IgD-negative memory B cell (primary cell): ENCODE measurements around the gene EFNA5. TPM values are rescaled to one million over a fixed set of nuclear protein-coding genes. Genes with fewer than 3 reads are reported as not detected.

Source experiments
- H3K27ac Mint-ChIP-seq, 3 donors: one replicate each; pipeline ENCODE4 v1.8.0; 2020 to 2022; ENCODE audit warnings: mild to moderate bottlenecking in 3 of 3, mixed read lengths in 3 of 3, moderate library complexity in 1 of 3
- H3K27me3 Mint-ChIP-seq: one replicate; pipeline ENCODE4 v1.8.0; 2021; ENCODE audit warnings: mixed read lengths
- H3K36me3 Mint-ChIP-seq: one replicate; pipeline ENCODE4 v1.8.0; 2020; ENCODE audit warnings: mild to moderate bottlenecking, mixed read lengths
- H3K4me1 Mint-ChIP-seq, 3 donors: one replicate each; pipeline ENCODE4 v1.8.0; 2020 to 2022; ENCODE audit warnings: mixed read lengths in 3 of 3, mild to moderate bottlenecking in 1 of 3
- H3K4me3 Mint-ChIP-seq, 4 donors: one replicate each; pipeline ENCODE4 v1.8.0; 2020 to 2022; ENCODE audit warnings: mild to moderate bottlenecking in 4 of 4, mixed read lengths in 4 of 4, moderate library complexity in 3 of 4
- H3K9me3 Mint-ChIP-seq, 3 donors: one replicate each; pipeline ENCODE4 v1.8.0; 2020 to 2021; ENCODE audit warnings: mixed read lengths in 3 of 3, mild to moderate bottlenecking in 1 of 3
- polyA plus RNA-seq: library from polyadenylated mRNA; unstranded; fragments of 300-500 nt; fragmentation: Illumina TruSeq; gene quantifications from one replicate; pipeline ENCODE4 v1.2.3, GENCODE V29; 2021

The EFNA5 gene
- polyA plus RNA-seq, 1 donor from 2014 or later: not detected

- no peak overlapping the region for H3K27ac Mint-ChIP-seq
- no peaks in the 10 kb centered on the region for H3K9me3 Mint-ChIP-seq
- H3K4me1 Mint-ChIP-seq: peaks cover 0 to 12% (median 7%) of the 10 kb centered on the region in 3 donors
- H3K36me3 Mint-ChIP-seq: peaks cover 1% of the 10 kb centered on the region
- H3K4me3 Mint-ChIP-seq: no peak overlapping the region
- H3K27me3 Mint-ChIP-seq: peaks cover 9% of the 10 kb centered on the region
Observed at GRCh38 chr5:107567901-107568671, 102.7 kb downstream of the EFNA5 start.

GRCh38 chr5:107566986-107567385, 103.8 kb downstream of the EFNA5 start:
- Mint-ChIP-seq H3K9me3 (no peaks in the 10 kb centered on the region), H3K27me3 (peaks cover 5% of the 10 kb centered on the region), H3K27ac (no peak overlapping the region), H3K4me1 (peaks cover 0 to 10% (median 7%) of the 10 kb centered on the region in 3 donors), H3K36me3 (peaks cover 1% of the 10 kb centered on the region), H3K4me3 (no peak overlapping the region)

GRCh38 chr5:107565791-107566767, 104.7 kb downstream of the EFNA5 start:
- H3K36me3 Mint-ChIP-seq: peaks cover 1% of the 10 kb centered on the region

GRCh38 chr5:107564931-107565372, 105.8 kb downstream of the EFNA5 start:
- Mint-ChIP-seq H3K27ac (no peak overlapping the region), H3K27me3 (peaks cover 1% of the 10 kb centered on the region), H3K4me1 (no peaks in the 10 kb centered on the region), H3K36me3 (peaks cover 1% of the 10 kb centered on the region), H3K9me3 (no peaks in the 10 kb centered on the region), H3K4me3 (no peak overlapping the region)

More at GRCh38 chr5:107565791-107566767, 104.7 kb downstream of the EFNA5 start:
- Mint-ChIP-seq H3K27ac (no peak overlapping the region), H3K4me1 (peaks cover 0 to 4% (median 4%) of the 10 kb centered on the region in 3 donors), H3K27me3 (peaks cover 4% of the 10 kb centered on the region), H3K4me3 (no peak overlapping the region), H3K9me3 (no peaks in the 10 kb centered on the region)

GRCh38 chr5:107563959-107564544, 106.7 kb downstream of the EFNA5 start:
- no peaks in the 10 kb centered on the region for H3K4me1 Mint-ChIP-seq
- no peaks in the 10 kb centered on the region for H3K9me3 Mint-ChIP-seq
- H3K27me3 Mint-ChIP-seq: peaks cover 1% of the 10 kb centered on the region
- H3K36me3 Mint-ChIP-seq: peaks cover 1% of the 10 kb centered on the region
- H3K4me3 Mint-ChIP-seq: no peak overlapping the region
- H3K27ac Mint-ChIP-seq: no peak overlapping the region

GRCh38 chr5:107560377-107560776, 110.4 kb downstream of the EFNA5 start:
- Mint-ChIP-seq H3K9me3 (no peaks in the 10 kb centered on the region), H3K4me3 (no peak overlapping the region), H3K27ac (no peak overlapping the region), H3K36me3 (no peaks in the 10 kb centered on the region), H3K4me1 (no peaks in the 10 kb centered on the region), H3K27me3 (no peaks in the 10 kb centered on the region)

- Mint-ChIP-seq H3K27ac (no peak overlapping the region), H3K4me3 (no peak overlapping the region), H3K9me3 (no peaks in the 10 kb centered on the region), H3K4me1 (no peaks in the 10 kb centered on the region), H3K27me3 (no peaks in the 10 kb centered on the region), H3K36me3 (no peaks in the 10 kb centered on the region)
Observed at GRCh38 chr5:107558823-107559375, 111.8 kb downstream of the EFNA5 start.

GRCh38 chr5:107557051-107557658, 113.6 kb downstream of the EFNA5 start:
- no peaks in the 10 kb centered on the region for H3K4me1 Mint-ChIP-seq
- no peaks in the 10 kb centered on the region for H3K27me3 Mint-ChIP-seq
- H3K9me3 Mint-ChIP-seq: no peaks in the 10 kb centered on the region
- H3K36me3 Mint-ChIP-seq: no peaks in the 10 kb centered on the region
- peak overlapping the region in 1 of 4 donors; percentile 72 for H3K4me3 Mint-ChIP-seq
- no peak overlapping the region for H3K27ac Mint-ChIP-seq

GRCh38 chr5:107556575-107556974, 114.2 kb downstream of the EFNA5 start:
- no peaks in the 10 kb centered on the region for H3K4me1 Mint-ChIP-seq
- no peaks in the 10 kb centered on the region for H3K9me3 Mint-ChIP-seq
- H3K4me3 Mint-ChIP-seq: no peak overlapping the region
- H3K27ac Mint-ChIP-seq: no peak overlapping the region
- no peaks in the 10 kb centered on the region for H3K36me3 Mint-ChIP-seq
- no peaks in the 10 kb centered on the region for H3K27me3 Mint-ChIP-seq

GRCh38 chr5:107555425-107556090, 115.2 kb downstream of the EFNA5 start:
- H3K27ac Mint-ChIP-seq: no peak overlapping the region
- no peaks in the 10 kb centered on the region for H3K36me3 Mint-ChIP-seq
- H3K4me1 Mint-ChIP-seq: no peaks in the 10 kb centered on the region
- no peaks in the 10 kb centered on the region for H3K9me3 Mint-ChIP-seq
- H3K4me3 Mint-ChIP-seq: no peak overlapping the region
- no peaks in the 10 kb centered on the region for H3K27me3 Mint-ChIP-seq

- H3K27me3 Mint-ChIP-seq: no peaks in the 10 kb centered on the region
- no peak overlapping the region for H3K27ac Mint-ChIP-seq
- H3K4me1 Mint-ChIP-seq: no peaks in the 10 kb centered on the region
- no peak overlapping the region for H3K4me3 Mint-ChIP-seq
- no peaks in the 10 kb centered on the region for H3K9me3 Mint-ChIP-seq
- H3K36me3 Mint-ChIP-seq: no peaks in the 10 kb centered on the region
Observed at GRCh38 chr5:107554776-107555424, 115.8 kb downstream of the EFNA5 start.

GRCh38 chr5:107553117-107553555, 117.6 kb downstream of the EFNA5 start:
- Mint-ChIP-seq H3K9me3 (no peaks in the 10 kb centered on the region), H3K27ac (no peak overlapping the region), H3K4me3 (no peak overlapping the region), H3K36me3 (no peaks in the 10 kb centered on the region), H3K27me3 (no peaks in the 10 kb centered on the region), H3K4me1 (no peaks in the 10 kb centered on the region)

GRCh38 chr5:107551088-107551487, 119.6 kb downstream of the EFNA5 start:
- no peaks in the 10 kb centered on the region for H3K27me3 Mint-ChIP-seq
- no peaks in the 10 kb centered on the region for H3K9me3 Mint-ChIP-seq
- no peaks in the 10 kb centered on the region for H3K36me3 Mint-ChIP-seq
- H3K4me1 Mint-ChIP-seq: no peaks in the 10 kb centered on the region
- H3K27ac Mint-ChIP-seq: no peak overlapping the region
- H3K4me3 Mint-ChIP-seq: no peak overlapping the region

GRCh38 chr5:107549567-107549966, 121.2 kb downstream of the EFNA5 start:
- Mint-ChIP-seq H3K9me3 (no peaks in the 10 kb centered on the region), H3K36me3 (no peaks in the 10 kb centered on the region), H3K27me3 (no peaks in the 10 kb centered on the region), H3K27ac (no peak overlapping the region), H3K4me1 (no peaks in the 10 kb centered on the region), H3K4me3 (no peak overlapping the region)
